Mononuclear cell (primary cell): Measurements from ENCODE around the gene NEK10. TPM values are rescaled to one million over a fixed set of nuclear protein-coding genes. Genes with fewer than 3 reads are reported as not detected.

ENCODE experiments used
- H3K27me3 ChIP-seq: 2 replicates; pipeline ENCODE4 v1.6.0; 2011; ENCODE audit warnings: low read length, control low read depth; ENCODE audit not compliant: insufficient read depth
- H3K4me1 ChIP-seq: 2 replicates; pipeline ENCODE4 v1.5.1; 2011; ENCODE audit warnings: mild to moderate bottlenecking, low read length, control low read depth; ENCODE audit not compliant: insufficient read depth
- H3K4me3 ChIP-seq: 2 replicates; pipeline ENCODE4 v1.5.1; 2011; ENCODE audit warnings: mild to moderate bottlenecking, low read length, moderate library complexity
- H3K9me3 ChIP-seq: 2 replicates; pipeline ENCODE4 v1.5.1; 2011; ENCODE audit warnings: low read depth, mild to moderate bottlenecking, control low read depth, low read length
- total RNA-seq: library from RNA; depleted of rRNA; stranded (reverse); fragments of >200 nt; gene quantifications from one replicate; pipeline ENCODE4 v1.2.3, GENCODE V29; 2012

The NEK10 gene
- total RNA-seq, 1 donor = 0.63 TPM

DNA sequence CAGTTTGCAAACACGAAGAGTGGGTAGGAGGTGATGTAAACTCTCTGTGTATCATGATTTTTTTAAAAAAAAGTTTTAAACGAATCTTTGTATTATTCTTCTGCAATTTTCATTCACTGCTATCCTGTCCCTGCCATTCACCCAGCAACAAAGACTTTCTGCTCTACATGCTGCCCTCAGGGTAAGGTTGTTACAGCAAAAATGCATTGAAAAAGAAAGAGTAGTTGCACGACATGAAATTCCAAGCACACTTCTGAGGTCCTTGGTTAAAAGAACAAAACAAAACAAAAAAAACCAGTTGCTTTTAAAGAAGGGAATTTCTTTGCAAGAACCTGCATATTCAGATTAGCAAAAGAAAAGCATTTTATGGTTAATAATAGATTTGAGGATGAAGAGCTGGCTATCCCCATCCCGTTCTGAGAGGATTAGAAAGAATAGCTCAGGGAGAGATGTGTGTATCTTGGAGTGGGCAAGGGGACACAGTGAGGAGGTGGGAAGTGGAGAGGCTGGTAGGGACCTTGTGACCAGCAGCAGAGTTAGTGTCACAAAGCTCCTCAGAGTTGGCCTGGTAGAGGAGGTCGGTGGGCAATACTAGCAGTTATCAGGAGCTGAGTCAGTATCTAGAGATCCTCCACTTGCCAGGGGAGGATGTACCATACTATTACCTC lies 290.8 kb downstream of the NEK10 start:
- Histone ChIP-seq H3K27me3 (no peaks in the 10 kb centered on the region), H3K9me3 (no peaks in the 10 kb centered on the region)

DNA sequence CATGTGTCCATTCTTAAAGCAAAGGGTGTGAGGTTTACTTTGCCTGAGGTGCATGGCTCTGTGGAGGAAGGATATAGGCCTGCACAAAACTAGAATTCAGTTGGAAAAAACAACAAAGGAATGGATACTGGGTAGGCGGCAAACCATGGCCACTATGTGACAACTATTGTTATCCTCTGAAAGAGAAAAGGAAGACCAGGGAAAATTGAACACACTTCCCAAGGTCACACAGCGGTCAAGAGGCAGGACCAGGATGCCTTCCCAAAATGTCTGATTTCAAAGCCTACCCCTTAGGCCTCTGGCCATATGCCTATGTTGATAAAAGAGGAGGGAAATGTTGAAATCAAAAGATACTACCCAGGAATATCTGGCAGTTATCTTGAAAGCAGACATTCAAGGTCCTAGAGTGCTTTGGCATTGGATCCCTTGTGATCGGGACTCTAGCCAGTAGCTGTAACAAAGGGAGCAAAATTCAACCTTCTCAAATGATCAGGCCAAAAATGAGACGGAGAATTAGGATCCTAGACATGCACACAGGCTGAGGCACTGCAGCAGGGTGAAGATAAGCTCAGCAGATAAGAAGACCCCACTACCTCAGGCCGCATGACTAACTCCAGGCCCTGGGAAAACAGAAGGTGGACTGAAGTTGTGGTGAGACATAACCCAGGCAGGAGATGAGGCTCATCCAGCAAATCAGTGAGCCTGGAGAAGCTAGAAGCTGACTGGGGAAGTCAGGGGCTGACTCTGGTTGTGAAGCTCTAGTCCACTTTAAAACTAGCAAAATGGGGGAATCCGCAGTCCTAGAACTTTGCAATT lies 292.2 kb downstream of the NEK10 start:
- no peaks in the 10 kb centered on the region for H3K27me3 ChIP-seq
- H3K9me3 ChIP-seq = no peaks in the 10 kb centered on the region
- H3K4me1 ChIP-seq = no peaks in the 10 kb centered on the region
- no peak overlapping the region for H3K4me3 ChIP-seq

More for the DNA sequence above, 290.8 kb downstream of the NEK10 start:
- no peaks in the 10 kb centered on the region for H3K4me1 ChIP-seq
- H3K4me3 ChIP-seq = no peak overlapping the region

GRCh38 chr3:27074914-27075313 lies 294.3 kb downstream of the NEK10 start:
- Histone ChIP-seq H3K27me3 (no peaks in the 10 kb centered on the region), H3K9me3 (no peaks in the 10 kb centered on the region), H3K4me1 (no peaks in the 10 kb centered on the region), H3K4me3 (no peak overlapping the region)

DNA sequence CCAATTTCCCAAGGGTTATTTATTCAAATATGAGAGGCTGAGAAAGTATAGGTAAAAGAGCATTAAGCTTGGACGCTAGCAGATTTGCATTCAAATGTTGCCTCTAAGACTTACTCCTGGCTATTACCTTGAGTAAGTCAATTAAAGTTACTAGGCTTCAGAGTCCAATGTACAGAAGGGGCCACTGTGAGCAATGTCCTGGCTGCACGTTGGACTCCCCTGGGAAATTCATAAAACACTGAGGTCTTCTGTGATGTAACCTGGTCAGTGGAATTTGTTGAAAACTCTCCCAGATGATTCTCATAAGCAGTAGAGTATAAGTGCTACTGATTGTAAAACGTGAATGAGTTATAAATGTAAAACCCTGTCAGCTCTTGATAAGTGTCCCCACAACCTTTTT lies 295.3 kb downstream of the NEK10 start:
- no peaks in the 10 kb centered on the region for H3K4me1 ChIP-seq
- no peaks in the 10 kb centered on the region for H3K9me3 ChIP-seq
- H3K4me3 ChIP-seq = no peak overlapping the region
- H3K27me3 ChIP-seq = no peaks in the 10 kb centered on the region

DNA sequence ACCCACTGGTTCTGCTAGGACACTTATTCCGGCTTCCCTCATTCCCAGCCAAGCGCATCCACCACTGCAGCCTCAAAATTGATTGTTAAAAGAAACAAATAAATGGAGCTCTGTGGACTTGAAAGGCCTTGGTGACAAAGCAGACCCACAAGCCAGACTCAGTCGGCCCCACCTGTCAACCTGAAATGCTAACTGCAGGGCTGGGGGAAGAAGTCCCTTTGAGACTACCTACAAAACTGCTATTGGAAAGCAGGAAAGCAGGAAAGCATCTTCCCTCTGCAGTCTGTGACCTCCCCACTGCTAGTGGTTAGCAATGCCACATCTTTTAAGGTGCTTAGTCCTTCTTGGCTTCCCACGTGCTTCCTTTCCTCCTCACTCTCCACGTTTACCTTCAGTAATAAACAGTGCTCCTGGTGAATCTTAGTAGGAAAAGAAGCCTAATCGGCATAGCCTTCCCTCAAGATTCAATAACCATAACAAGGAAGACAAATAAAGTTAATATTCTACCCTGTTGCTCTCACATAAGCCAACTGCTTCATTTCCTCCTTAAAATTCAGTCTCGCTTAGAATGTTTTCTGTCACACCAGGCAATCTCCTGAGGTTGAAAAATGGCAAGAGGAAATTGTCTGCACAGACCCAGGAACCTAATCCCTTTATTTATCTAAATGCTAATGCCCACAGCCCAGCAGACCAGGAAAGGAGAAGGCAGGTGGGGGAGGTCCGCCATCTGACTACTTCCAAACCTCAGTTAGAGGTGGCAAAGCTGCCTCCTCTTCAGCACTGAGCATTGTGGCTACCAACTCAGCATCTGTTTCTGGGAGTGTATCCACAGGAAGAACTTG lies 296.2 kb downstream of the NEK10 start:
- H3K4me3 ChIP-seq = no peak overlapping the region
- H3K27me3 ChIP-seq = no peaks in the 10 kb centered on the region
- no peaks in the 10 kb centered on the region for H3K9me3 ChIP-seq
- H3K4me1 ChIP-seq = no peaks in the 10 kb centered on the region

GRCh38 chr3:27060336-27060735 lies 308.8 kb downstream of the NEK10 start:
- Histone ChIP-seq H3K9me3 (no peaks in the 10 kb centered on the region), H3K27me3 (no peaks in the 10 kb centered on the region), H3K4me1 (no peaks in the 10 kb centered on the region), H3K4me3 (no peak overlapping the region)

Other genes starting within 250 kb of the NEK10 start
- 69.8 TPM for gene SLC4A7, start 115.0 kb upstream of the NEK10 start, total RNA-seq